NCI-H446 treated with DMSO at 0.1 percent for 48 hours (cell line): ENCODE measurements around the gene PLA2G2F.

Experiments
- DNase-seq: peaks from one replicate; lab custom pipeline; 2025; lab: John Stamatoyannopoulos, UW

The PLA2G2F gene

DNA sequence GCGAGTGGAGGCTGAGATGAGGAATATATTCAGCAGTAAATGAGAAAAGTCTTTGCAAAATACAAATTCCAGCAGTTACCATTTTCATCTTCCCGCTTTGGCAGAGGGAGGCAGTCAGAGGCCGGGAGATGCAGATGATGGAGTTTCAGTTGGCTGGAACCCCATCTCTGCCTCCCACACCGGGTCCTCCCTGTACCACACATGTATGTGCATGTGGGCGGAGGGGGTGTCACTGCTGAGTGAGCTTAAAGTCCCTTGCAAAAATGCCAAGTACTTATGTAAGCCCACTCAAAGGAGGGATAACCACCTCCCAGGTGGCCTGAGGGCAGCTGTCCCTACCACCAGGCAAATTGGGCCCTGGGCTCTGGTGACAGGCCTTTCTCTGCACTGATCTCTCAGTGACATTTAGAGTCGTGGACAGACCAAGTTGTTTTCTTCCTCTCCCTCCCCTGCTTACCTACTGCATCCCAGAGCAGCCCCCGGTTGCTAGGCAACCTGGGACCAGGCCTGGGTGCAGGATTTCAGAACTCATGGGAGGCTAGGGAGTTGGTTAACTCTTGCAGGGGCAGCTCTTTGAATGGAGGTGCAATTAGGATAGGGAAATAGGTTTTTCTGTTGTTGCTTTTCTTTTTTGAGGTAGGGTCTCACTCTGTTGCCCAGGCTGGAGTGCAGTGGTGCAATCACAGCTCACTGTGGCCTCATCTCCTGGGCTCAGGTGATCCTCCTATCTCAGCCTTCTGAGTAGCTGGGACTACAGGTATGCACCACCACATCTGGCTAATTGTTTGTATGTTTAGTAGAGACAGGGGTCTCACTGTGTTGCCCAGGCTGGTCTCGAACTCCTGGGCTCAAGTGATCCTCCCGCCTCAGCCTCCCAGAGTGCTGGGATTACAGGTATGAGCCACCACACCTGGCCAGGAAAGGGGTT lies 29.7 kb downstream of the PLA2G2F start:
- no peak for DNase-seq

DNA sequence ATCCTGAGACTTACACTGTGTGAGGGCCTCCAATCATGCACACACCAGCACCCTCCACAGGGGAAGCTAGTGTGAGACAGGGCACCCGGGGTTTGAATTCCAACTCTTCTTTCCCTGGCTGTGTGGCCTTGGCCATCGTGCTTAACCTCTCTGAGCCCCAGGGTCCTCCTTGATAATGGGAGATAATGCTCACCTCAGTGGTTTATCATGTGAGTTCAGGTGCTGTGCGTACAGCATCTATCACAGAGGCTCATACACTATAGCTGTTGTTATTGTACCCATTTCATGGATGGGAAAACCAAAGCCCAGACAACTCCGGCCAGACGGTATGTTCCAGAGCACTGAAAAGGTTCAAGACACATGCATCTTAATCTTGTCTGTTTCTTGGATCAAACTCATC lies 30.8 kb downstream of the PLA2G2F start:
- no peak for DNase-seq

DNA sequence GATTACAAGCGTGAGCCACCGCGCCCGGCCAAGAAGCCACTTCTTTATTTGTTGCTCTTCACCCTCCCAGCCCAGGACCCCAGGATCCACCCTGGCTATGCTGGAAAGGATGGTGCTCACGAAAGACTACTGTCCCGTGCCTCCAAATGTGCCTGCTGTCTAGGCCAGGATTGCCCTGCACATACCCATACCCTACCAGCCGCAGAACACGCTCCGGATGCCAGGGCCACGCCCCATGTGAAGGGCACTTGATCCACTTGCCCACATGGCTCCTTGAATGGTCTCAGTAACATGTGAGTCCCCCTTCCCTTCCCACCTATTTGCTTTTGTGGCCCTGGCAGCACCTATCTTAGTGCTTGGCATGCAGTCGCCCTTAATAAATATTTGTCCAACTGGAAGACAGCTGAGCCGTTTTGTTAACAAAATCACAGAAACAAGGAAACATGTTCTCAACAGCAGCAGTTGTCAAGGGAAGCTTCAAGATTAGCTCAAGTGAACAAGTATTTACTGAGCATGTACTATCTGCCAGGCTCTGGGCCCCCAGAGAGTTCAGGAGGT lies 33.0 kb downstream of the PLA2G2F start:
- no peak for DNase-seq

DNA sequence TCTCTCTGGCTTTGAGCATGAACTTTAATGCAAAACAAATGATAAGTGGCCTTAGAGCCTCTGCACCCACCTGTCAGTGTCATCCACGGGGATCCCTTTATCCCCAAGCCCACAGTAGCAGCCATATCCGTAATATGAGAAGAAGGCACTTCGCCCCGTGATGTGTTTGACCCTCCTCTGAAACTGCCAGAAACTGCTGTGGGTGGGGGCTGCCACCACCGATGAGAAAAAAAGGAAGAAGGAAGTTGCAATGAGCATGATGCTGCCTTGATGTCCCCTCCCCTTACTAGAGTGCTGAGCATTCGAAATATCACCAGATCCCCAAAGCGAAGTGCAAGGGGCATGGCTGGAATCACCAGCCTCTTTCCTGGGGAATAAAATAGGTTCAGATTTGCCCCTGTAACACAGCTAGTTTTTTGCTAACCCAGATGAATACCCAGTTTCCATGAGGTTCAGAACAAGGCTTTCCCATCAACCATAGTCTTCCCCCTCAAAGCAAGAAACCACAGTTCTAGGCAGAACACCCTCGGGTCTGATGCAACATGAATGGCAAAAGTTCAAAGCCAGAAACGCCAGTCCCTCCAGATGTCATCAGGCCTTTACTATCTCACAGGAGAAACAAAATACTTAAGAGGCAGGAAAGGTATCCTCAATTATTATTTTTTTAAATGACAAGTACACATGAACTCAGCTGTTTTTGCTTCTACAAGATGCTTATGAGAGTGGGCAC lies 36.0 kb downstream of the PLA2G2F start:
- no peak for DNase-seq

DNA sequence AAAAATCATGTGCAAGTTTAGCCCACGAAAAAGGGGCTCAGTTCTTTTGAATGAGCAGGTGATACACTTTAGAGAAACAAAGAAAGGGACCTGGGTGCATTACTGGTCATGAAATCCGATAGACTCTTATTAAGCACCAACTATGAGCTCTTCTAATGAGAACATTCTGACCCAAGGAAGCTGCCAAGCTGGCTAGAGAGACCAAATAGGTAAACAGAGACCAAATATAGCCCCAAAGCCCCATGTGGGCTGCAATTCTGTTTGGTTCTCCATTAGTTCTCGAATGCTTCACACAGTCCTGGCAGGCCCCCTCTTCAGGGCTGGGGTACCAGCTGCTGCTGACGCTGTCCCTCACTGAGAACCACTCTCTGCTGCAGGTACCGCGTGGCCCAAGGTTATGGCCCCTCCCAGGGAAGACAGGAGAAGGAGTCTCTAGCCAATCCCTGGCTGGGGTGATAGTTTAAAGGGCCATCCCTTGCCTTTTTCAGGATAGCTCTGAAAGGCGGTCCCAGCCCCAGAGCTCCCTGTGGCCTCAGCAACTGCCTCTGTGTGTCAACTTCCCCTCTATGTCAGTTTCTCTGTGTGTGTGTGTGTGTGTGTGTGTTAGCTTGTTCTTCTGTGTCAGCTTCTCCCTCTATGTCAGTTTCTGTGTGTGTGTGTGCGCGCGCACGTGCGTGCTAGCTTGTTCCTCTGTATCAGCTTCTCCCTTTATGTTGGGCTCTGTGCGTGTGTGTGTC lies 39.7 kb downstream of the PLA2G2F start:
- no peak for DNase-seq

DNA sequence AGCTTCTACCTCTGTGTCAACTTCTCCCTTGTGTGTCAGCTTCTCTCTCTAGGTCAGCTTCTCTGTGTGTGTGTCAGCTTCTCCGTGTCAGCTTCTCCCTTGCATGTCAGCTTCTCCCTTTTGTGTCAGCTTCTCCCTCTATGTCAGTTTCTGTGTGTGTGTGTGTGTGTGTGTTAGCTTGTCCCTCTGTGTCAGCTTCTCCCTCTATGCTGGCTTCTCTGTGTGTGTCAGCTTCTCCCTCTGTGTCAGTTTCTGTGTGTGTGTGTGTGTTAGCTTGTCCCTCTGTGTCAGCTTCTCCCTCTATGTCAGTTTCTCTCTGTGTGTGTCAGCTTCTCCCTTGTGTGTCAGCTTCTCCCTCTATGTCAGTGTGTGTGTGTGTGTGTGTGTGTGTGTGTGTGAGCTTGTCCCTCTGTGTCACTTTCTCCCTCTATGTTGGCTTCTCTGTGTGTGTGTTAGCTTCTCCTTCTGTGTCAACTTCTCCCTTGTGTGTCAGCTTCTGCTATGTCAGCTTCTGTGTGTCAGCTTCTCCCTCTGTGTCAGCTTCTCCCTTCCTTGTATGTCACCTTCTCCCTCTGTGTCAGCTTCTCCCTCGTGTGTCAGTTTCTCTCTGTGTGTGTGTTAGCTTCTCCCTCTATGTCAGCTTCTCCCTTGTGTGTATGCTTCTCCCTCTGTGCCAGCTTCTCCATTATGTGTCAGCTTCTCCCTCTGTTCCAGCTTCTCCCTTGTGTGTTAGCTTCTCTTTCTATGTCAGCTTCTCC lies 40.4 kb downstream of the PLA2G2F start:
- no peak for DNase-seq

DNA sequence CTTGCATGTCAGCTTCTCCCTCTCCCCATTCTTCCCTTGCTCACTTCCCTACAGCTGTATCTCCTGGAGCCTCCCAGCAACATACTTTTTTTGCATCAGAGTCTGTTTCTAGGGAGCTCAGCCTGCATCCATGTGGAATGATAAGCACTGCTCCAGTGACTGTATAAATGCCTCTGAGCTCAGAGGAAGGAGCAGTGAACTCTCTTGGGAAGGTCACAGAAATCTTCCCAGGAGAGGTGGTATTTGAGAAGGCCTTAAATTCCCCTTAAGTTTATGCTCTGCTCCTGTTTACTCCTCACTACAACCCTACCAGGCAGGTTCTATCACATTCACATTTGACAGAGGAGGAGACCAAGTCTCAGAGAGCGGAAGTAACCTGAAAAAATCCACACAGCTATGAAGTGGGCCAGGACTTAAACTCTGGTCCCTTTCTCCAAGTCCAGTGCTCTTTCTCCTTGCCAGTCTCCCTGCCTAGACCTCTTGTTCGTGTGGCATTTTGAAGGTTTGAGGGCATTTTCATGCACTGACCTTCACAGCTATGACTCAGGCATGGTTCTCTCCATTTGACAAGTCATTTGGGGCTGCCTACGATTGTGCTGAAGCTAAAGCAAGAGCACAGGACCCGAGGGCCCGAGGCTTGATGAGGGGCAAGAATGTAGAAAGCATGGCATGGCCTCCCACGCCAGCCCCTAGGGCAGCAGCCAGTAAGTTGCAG lies 41.2 kb downstream of the PLA2G2F start:
- DNase-seq = no peak

DNA sequence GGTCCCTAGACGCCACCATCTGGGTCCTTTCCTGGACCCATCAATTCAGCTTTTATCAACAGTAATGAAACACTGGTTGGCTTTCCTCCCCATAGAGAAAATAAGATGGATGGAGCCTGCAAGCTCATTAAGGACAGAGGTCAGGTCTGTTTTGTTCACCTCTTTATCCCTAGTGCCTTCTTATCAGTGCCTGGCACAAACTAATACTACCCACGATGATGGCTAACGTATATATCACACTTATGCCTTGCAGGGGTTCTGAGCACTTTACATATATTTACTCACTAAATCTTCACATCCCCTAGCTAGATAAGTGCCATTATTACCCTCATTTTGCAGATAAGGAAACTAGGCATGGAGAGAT lies 41.7 kb downstream of the PLA2G2F start:
- DNase-seq = no peak

DNA sequence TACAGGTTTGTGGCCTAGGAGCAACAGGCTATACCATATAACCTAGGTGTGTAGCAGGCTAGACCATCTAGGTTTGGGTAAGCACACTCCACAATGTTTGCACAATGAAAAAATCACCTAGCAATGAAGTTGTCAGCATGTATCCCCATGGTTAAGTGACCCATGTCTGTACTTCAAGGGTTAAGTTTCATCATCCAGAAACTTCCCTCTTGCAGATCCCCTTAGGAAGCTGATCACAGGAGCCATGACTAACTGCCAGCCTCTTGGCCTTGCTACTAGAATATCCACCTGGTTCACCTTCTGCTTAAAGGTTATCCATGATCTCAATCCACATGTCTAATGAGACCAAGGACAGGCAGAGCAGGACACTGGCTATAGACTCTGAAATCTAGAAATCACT lies 43.3 kb downstream of the PLA2G2F start:
- DNase-seq = no peak

DNA sequence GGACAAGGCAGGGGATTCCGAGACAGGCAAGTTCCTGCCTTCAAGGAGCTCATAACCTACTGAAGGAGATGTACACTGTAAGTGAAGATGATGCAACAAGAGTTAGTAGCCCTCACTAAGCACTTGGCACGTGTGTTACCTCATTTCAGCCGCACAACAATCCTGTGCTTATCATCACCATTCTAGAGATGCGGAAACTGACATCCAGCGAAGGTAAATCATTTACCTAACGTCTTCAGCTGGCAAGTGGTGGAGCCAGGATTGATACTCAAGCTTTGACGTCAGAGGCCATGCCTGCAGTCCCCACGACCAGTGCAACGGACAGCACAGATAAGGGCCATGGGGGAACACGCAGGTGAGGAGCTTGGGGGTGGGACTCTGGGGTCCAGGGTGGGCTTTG lies 43.9 kb downstream of the PLA2G2F start:
- no peak for DNase-seq

DNA sequence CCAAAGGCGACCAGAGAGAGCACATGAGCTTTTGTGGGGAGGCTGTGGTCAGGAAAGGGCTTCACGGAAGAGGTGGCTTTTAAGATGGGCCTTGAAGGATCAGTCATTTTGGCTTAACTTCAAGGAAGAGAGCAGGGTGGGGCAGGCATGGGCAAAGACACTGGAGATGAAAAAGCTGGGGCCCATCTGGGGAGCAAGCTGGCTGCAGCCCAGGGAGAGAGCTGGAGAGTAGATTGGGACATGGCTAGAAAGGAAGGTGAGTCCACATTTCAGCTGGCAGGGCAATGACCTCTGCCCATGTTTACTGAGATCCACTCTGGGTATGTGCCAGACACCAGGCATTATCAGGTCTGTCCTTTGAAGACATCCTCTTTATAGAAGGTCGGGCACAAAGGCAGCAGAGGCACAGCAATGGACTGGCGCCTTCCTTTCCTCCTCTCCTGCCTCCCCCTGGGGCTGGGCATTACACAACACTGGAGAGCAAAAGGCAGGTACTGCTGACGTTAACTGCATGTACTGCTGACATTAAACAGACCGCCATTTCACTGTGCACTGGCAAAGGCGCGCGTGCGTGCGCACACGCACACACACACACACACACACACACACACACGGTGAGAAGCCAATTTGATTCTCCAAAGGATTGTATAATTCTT lies 44.6 kb downstream of the PLA2G2F start:
- DNase-seq = no peak

DNA sequence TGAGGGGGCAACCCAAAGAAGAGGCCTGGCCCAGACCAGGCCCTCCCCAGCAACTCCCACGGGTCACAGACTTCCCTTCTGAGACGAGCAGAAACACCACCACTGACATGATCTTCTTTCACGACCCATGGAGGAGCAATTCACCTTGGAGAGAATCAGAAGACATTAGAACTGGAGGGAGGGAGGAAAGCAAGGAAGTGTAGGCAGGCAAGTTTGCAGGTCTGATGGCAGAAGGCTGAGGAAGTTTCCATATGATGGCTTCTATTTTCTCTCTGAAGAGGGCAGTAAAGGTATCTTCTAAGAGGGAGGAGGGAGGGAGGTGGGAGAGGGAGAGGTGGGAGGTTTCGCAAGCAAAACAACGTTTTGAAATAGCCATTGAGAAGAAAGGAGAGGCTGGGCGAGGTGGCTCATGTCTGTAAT lies 45.4 kb downstream of the PLA2G2F start:
- DNase-seq = no peak

DNA sequence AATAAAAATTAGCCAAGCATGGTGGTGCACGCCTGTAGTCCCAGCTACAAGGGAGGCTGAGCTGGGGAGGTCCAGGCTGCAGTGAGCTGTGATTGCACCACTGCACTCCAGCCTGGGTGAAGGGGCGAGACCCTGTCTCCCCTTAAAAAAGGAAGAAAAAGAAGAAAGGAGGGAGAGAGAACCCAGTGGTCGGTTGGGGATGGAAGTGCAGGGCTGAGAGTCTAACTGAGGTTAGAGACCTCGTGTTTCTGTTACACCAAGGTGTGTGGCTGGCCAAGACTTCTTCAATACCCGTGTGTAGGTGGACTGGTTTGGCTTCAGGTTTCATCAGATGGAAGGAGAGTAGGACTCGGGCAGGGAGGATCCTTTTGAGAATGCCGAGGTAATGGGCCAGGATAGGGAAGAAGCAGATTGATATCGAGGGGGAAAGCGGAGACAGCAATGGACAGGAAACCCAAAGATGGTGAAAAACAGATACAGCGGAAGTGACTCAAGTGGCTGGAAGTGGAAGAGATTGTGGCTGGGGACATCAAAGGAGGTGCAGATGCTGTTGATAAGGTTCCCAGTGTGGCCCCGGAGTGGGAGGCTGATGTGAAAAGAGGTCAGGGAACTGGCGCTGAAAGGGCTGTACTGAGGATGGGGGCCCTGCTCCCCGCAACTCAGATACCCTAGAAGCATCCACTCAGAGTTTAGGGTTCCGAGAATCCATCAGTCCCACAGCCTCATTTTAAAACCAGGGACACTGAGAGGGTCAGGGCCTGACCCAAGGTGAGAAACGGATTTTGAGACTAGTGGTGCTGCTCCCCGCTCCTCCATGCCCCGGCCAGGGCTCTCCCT lies 46.1 kb downstream of the PLA2G2F start:
- DNase-seq = no peak

DNA sequence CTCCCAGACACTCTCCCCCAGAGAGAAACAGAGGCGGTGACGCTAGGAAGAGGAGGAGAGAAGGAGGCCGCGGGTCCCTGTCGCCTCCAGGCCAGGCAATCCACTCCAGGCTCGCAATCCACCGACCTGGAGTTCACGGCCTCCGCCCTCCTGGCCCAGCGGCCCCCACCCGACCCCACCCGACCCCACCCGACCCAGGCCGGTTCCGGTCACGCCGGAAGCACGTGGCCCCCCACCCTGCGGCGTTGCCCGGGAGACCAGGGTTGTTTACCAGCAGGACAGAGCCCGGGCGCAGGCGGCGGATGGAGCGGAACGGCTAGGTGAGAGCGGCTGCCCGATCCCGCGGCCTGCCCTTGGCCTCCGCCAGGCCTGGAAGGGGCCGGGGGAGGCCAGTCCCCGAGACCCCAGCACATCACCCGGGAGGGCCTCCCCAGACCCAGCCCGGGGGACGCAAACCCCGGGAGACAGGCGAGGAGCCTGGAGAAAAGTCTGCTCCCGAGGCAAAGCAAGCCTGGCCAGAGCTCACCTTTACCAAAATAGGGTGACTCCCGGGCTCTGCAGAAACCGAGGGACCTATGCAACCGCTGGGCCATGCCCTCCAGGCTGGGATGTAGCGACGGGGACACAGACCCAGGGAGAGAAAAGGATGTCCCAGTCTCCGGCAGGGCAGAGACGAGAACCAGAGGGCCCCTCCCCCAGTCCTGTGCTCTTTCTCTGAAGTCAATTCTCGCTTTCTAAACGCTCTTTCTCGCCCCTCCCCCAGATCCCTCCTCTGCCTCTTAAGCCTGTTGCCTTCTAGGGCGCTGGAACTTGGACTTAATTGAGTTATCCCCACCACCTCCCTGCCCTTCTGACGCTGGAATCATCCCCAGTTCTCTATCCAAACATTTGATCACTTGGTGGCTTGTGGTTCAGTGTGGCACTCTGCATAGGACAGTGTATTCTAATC lies 47.0 kb downstream of the PLA2G2F start, which contains the start of the genes PLA2G2C and UBXN10:
Gene PLA2G2C, minus strand, starts transcription at position 685 of the 949 bp plus-strand sequence. CDS start 9,155 bp downstream, outside the sequence.
Gene UBXN10, plus strand, starts transcription at position 263 of the 949 bp plus-strand sequence. CDS start 4,466 bp downstream, outside the sequence.
- no peak for DNase-seq

DNA sequence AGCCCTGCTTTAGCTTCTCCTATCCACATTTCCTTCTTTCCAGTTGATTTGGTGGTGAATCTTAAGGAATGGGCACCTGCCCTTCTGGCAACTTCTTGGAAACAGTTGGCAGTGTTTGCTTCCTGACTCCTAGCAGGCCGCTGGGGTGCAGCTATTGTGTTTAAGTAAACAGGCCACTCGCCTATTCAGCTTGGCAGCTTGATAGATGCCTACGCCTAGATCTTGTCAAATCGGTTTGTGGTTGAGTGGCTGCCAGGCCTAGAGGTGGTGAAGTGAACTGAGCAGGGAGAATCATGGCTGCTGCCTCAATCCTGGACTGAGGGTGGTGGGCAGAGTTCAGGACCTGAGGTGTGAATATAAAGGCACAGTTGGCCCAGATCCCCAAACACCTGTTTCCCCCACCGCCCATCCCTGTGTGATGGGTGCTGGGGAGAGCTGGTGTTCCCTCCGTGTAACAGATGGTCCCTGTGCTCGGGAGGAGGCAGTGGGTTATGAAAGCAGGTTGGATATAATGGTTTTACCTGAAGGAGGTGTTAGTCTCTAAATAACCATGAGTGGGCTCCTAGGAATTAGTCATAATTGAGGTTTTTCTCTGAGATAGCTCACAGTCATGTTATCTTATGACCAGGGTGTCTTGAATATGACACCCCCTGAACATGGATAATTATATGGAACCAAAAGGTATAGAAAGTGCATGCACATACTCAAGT lies 48.1 kb downstream of the PLA2G2F start:
- DNase-seq = no peak

DNA sequence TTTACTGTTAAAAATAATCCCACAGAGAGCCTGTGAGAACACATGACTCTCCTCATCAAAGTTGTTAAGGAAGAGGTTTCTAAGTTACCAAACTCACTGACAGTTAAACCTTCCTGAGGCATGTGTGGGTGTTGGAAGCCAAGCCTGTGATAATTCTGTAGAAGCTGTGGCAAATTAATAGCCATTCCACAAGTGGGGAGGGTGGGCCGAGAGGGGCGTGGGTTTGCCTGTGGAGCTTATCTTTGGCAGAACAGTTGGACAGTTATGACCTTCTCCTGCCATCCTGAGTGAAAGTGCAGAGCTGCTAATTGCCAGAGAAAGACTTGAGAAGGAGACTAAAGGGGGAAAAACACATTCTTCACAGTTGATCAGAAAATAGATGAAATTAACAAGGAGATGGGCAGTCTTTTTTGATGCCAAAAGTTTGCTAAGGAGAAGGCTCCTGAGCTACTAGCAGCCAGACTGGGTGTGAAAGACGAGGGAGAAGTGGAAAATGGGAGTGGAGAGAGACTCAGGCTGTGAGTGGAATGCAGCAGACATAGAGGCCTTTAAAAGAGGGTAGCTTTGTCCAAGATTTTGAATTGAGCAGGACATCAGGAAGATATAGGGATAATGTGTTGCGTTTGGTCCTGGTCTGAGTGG lies 48.8 kb downstream of the PLA2G2F start:
- DNase-seq = no peak

DNA sequence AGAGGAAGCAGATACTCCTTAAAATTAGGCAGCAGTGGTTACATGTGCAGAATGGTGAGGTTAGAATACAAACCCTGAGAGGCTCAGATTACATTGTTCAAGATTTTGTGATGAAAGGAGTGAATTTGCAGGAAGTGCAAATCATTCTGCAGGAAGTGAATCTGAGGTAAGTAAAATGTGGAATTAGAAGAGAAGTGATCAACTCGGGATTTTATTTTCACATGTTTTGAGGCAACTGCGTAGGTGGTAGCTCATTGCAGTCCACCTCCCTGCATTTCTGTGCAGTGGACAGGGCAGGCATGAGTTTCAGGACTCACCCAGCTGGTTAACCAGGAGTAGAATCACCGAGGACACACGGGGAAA lies 49.3 kb downstream of the PLA2G2F start:
- no peak for DNase-seq
